ENCODE data around the gene PKNOX2. TPM values are rescaled to one million over a fixed set of nuclear protein-coding genes. Genes with fewer than 3 reads are reported as not detected.

The PKNOX2 gene
- total and polyA plus RNA-seq, 10 of the 15 experiments (the other 5 are each of a cell fraction or from before 2014, with no cell fraction given), result not detected

DNA sequence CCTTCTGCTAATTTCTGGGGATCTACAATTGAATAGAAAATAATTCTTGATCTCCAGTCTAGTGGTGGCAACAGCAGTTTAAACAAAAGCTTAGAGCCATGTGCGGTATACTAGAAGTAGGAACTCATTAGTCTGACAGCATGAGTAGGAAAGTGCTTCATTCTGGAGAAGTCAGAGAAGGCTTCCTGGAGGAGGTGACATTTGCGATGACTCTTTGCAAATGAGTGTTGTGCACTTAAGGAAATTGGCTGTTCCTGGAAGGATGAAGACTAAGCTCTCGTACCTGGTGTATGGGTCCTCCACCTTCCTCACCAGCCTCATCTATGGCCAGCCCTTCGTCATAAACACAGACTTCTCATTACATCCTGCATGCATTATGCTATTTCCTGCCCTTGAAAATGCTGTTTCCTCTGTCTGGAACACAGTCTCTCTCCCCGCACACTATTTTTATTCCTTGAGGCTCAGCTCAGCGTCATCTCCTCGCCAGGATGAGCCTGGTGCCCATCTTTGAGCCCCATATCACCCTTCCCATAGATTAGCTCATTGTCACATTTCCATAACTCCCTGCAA is 132.9 kb downstream of the PKNOX2 start:
- intact Hi-C loops (cut with micrococcal nuclease; ENCODE audit: unreplicated experiment), result no loop called here
- Histone ChIP-seq H4K20me1 (ENCODE audit: control insufficient read depth, insufficient read depth) (no peaks in the 10 kb centered on the region), H3K36me3 (ENCODE audit: control insufficient read depth in 2 of 2, insufficient read depth in 2 of 2, low read length in 1 of 2) (no peaks in the 10 kb centered on the region), H2AFZ (ENCODE audit: control insufficient read depth, low read depth, low read length) (no peak overlapping the region), H3K79me2 (ENCODE audit: control insufficient read depth, insufficient read depth, low read length) (no peaks in the 10 kb centered on the region), H3K4me1 (ENCODE audit: control insufficient read depth, insufficient read depth, low read length) (no peaks in the 10 kb centered on the region; the same call in 1 of the 2 replicates), H3K4me2 (ENCODE audit: control insufficient read depth, insufficient read depth) (no peak overlapping the region), H3K9ac (ENCODE audit: control insufficient read depth, insufficient read depth, low read length) (no peak overlapping the region), H3K27ac (ENCODE audit: control insufficient read depth, insufficient read depth) (no peak overlapping the region), H3K4me3 (no peak overlapping the region), H3K9me3 (replicated peaks; ENCODE audit: control insufficient read depth, insufficient read depth, low read length) (no peaks in the 10 kb centered on the region), H3K27me3 (replicated peaks in 1 of 2; ENCODE audit: control insufficient read depth in 2 of 2, insufficient read depth in 2 of 2, low read length in 1 of 2) (peaks cover 0 to 1% of the 10 kb centered on the region in 2 experiments; a peak in 3 of 4 replicates)
- DNase-seq (ENCODE audit: low read depth, low spot score) (no peak), FAIRE-seq (no peak), ATAC-seq (no peak)
- BruUV-seq (replicated peaks), result no TSS peak
- ChIA-PET RAD21 (ENCODE audit: unreplicated experiment) (no interaction called here), POLR2A (no interaction called here), SMC1A (ENCODE audit: uncharacterized antibody, unreplicated experiment) (no interaction called here), CTCF (interaction anchor here (0.6 to 1.1 kb wide), 3 partner anchors 8 to 985 kb away, joined by 3 read pairs; no protein-coding TSS in a partner anchor)
- TF ChIP-seq SUPT20H (IDR thresholded peaks at IDR 0.05; ENCODE audit: borderline replicate concordance, control insufficient read depth, low read depth, low read length) (no peak), MYB (IDR thresholded peaks at IDR 0.05; ENCODE audit: borderline replicate concordance, low read depth, low read length) (no peak), STAT3 (IDR thresholded peaks at IDR 0.05; ENCODE audit: low read depth, low read length) (no peak), E2F4 (IDR thresholded peaks at IDR 0.05; ENCODE audit: low read depth, low read length) (no peak), CBX5 (IDR thresholded peaks at IDR 0.05; ENCODE audit: low read depth) (no peak), IRF3 (IDR thresholded peaks at IDR 0.05) (no peak), NR2F1 (conservative IDR thresholded peaks at IDR 0.05) (no peak), IRF4 (IDR thresholded peaks at IDR 0.05; ENCODE audit: low read depth, low read length) (no peak), SPI1 (IDR thresholded peaks at IDR 0.05; ENCODE audit: borderline replicate concordance, insufficient read depth, low read depth, low read length) (no peak), TCF3 (IDR thresholded peaks at IDR 0.05; ENCODE audit: borderline replicate concordance, insufficient read depth, low read depth, low read length) (no peak), RB1 (IDR thresholded peaks at IDR 0.05; ENCODE audit: borderline replicate concordance) (no peak), ESRRA (IDR thresholded peaks at IDR 0.05; ENCODE audit: low read length) (no peak), ZNF24 (IDR thresholded peaks at IDR 0.05) (no peak), MEF2B (IDR thresholded peaks at IDR 0.05; ENCODE audit: partially characterized antibody, poor library complexity, severe bottlenecking) (no peak)
- TF ChIP-seq, protein P1, sequence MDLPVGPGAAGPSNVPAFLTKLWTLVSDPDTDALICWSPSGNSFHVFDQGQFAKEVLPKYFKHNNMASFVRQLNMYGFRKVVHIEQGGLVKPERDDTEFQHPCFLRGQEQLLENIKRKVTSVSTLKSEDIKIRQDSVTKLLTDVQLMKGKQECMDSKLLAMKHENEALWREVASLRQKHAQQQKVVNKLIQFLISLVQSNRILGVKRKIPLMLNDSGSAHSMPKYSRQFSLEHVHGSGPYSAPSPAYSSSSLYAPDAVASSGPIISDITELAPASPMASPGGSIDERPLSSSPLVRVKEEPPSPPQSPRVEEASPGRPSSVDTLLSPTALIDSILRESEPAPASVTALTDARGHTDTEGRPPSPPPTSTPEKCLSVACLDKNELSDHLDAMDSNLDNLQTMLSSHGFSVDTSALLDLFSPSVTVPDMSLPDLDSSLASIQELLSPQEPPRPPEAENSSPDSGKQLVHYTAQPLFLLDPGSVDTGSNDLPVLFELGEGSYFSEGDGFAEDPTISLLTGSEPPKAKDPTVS (IDR thresholded peaks at IDR 0.05; ENCODE audit: low read depth, low read length), result no peak
- TF ChIP-seq, protein P2, sequence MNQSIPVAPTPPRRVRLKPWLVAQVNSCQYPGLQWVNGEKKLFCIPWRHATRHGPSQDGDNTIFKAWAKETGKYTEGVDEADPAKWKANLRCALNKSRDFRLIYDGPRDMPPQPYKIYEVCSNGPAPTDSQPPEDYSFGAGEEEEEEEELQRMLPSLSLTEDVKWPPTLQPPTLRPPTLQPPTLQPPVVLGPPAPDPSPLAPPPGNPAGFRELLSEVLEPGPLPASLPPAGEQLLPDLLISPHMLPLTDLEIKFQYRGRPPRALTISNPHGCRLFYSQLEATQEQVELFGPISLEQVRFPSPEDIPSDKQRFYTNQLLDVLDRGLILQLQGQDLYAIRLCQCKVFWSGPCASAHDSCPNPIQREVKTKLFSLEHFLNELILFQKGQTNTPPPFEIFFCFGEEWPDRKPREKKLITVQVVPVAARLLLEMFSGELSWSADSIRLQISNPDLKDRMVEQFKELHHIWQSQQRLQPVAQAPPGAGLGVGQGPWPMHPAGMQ (IDR thresholded peaks at IDR 0.05; ENCODE audit: borderline replicate concordance), result no peak
- TF ChIP-seq, protein P3, sequence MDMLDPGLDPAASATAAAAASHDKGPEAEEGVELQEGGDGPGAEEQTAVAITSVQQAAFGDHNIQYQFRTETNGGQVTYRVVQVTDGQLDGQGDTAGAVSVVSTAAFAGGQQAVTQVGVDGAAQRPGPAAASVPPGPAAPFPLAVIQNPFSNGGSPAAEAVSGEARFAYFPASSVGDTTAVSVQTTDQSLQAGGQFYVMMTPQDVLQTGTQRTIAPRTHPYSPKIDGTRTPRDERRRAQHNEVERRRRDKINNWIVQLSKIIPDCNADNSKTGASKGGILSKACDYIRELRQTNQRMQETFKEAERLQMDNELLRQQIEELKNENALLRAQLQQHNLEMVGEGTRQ (IDR thresholded peaks at IDR 0.05; ENCODE audit: borderline replicate concordance, low read depth, low read length), result no peak
- 20% methylated on average over 7 of the region's 7 CpGs for WGBS (ENCODE audit: insufficient coverage, insufficient replicate concordance, low lambda C conversion rate, missing lambda C conversion rate)
- in situ Hi-C loops (cut with MboI), result no loop called here

Data from GM12878 (cell line).